OCI-LY1 (cell line): ENCODE measurements around the gene WIPF3.

Source experiments
- EZH2 ChIP-seq: fragments of 200-600 bp; sonication (generic), shearing (Covaris generic); IDR thresholded peaks from 2 replicates; pipeline ENCODE4 v1.8.0; 2017; ENCODE audit warnings: borderline replicate concordance, mixed run types, mild to moderate bottlenecking, antibody characterized with exemption, low read length, moderate library complexity, mixed read lengths
- TF ChIP-seq, protein P1 (sequence below): fragments of 200-600 bp; sonication (generic), shearing (Covaris generic); IDR thresholded peaks from 2 replicates; pipeline ENCODE4 v1.5.1; 2017; ENCODE audit warnings: mild to moderate bottlenecking, antibody characterized with exemption, low read length, moderate library complexity, mixed read lengths

GRCh38 chr7:29853072-29853471 is 46.8 kb downstream of the WIPF3 start:
- TF ChIP-seq, protein P1, sequence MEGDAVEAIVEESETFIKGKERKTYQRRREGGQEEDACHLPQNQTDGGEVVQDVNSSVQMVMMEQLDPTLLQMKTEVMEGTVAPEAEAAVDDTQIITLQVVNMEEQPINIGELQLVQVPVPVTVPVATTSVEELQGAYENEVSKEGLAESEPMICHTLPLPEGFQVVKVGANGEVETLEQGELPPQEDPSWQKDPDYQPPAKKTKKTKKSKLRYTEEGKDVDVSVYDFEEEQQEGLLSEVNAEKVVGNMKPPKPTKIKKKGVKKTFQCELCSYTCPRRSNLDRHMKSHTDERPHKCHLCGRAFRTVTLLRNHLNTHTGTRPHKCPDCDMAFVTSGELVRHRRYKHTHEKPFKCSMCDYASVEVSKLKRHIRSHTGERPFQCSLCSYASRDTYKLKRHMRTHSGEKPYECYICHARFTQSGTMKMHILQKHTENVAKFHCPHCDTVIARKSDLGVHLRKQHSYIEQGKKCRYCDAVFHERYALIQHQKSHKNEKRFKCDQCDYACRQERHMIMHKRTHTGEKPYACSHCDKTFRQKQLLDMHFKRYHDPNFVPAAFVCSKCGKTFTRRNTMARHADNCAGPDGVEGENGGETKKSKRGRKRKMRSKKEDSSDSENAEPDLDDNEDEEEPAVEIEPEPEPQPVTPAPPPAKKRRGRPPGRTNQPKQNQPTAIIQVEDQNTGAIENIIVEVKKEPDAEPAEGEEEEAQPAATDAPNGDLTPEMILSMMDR: no peak
- TF ChIP-seq EZH2: no peak
